ENCODE measurements around the gene PTPRZ1. TPM values are rescaled to one million over a fixed set of nuclear protein-coding genes. Genes with fewer than 3 reads are reported as not detected.
A peak's percentile ranks its signal among the peaks of the same experiment; 100 is the strongest.

PTPRZ1 gene
- total RNA-seq, 6 experiments from 2014 or later = 0.29 to 0.47 TPM; not detected in 4

GRCh38 chr7:122006687-122007086 is 133.7 kb downstream of the PTPRZ1 start:
- WGBS (ENCODE audit: insufficient coverage, low coverage, low lambda C conversion rate, missing lambda C conversion rate) = 8% methylated on average over 2 of the region's 2 CpGs
- no peak for ATAC-seq
- intact Hi-C loops (cut with DNase I) = no loop called here
- Histone ChIP-seq H3K27me3 (no peaks in the 10 kb centered on the region), H3K27ac (no peak overlapping the region), H3K36me3 (no peaks in the 10 kb centered on the region), H3K4me1 (no peaks in the 10 kb centered on the region), H3K9me3 (no peaks in the 10 kb centered on the region), H3K4me3 (no peak overlapping the region)
- no peak for TF ChIP-seq POLR2A (IDR thresholded peaks at IDR 0.05)
- TF ChIP-seq, protein P1, sequence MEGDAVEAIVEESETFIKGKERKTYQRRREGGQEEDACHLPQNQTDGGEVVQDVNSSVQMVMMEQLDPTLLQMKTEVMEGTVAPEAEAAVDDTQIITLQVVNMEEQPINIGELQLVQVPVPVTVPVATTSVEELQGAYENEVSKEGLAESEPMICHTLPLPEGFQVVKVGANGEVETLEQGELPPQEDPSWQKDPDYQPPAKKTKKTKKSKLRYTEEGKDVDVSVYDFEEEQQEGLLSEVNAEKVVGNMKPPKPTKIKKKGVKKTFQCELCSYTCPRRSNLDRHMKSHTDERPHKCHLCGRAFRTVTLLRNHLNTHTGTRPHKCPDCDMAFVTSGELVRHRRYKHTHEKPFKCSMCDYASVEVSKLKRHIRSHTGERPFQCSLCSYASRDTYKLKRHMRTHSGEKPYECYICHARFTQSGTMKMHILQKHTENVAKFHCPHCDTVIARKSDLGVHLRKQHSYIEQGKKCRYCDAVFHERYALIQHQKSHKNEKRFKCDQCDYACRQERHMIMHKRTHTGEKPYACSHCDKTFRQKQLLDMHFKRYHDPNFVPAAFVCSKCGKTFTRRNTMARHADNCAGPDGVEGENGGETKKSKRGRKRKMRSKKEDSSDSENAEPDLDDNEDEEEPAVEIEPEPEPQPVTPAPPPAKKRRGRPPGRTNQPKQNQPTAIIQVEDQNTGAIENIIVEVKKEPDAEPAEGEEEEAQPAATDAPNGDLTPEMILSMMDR (IDR thresholded peaks at IDR 0.05) = no peak
- DNase-seq = no peak

DNA sequence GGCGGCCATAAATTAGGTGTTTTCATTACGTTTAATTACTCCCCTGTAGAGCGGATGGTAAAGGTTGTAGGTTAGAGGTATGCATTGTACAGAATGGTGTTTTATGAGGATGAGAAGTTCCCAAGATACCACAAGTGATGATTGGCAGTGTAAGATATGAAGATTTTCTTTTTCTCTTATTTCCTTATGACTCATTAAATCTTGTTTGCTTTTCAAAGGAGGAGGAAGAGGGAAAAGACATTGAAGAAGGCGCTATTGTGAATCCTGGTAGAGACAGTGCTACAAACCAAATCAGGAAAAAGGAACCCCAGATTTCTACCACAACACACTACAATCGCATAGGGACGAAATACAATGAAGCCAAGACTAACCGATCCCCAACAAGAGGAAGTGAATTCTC is 137.2 kb downstream of the PTPRZ1 start:
- no peaks in the 10 kb centered on the region for H3K27me3 ChIP-seq
- H3K4me1 ChIP-seq = no peaks in the 10 kb centered on the region
- 70% methylated on average over 7 of the region's 7 CpGs for WGBS (ENCODE audit: insufficient coverage, low coverage, low lambda C conversion rate, missing lambda C conversion rate)
- no peak for TF ChIP-seq POLR2A (IDR thresholded peaks at IDR 0.05)
- TF ChIP-seq, protein P1 (IDR thresholded peaks at IDR 0.05) = no peak
- ATAC-seq (no peak), DNase-seq (no peak)
- no peaks in the 10 kb centered on the region for H3K9me3 ChIP-seq
- H3K27ac ChIP-seq = no peak overlapping the region
- H3K36me3 ChIP-seq = no peaks in the 10 kb centered on the region
- H3K4me3 ChIP-seq = no peak overlapping the region
- intact Hi-C loops (cut with DNase I) = no loop called here

DNA sequence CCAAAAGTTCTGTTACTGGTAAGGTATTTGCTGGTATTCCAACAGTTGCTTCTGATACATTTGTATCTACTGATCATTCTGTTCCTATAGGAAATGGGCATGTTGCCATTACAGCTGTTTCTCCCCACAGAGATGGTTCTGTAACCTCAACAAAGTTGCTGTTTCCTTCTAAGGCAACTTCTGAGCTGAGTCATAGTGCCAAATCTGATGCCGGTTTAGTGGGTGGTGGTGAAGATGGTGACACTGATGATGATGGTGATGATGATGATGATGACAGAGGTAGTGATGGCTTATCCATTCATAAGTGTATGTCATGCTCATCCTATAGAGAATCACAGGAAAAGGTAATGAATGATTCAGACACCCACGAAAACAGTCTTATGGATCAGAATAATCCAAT is 140.1 kb downstream of the PTPRZ1 start:
- 36% methylated on average over 2 of the region's 2 CpGs for WGBS (ENCODE audit: insufficient coverage, low coverage, low lambda C conversion rate, missing lambda C conversion rate)
- ATAC-seq = no peak

GRCh38 chr7:122013630-122014029 is 140.7 kb downstream of the PTPRZ1 start:
- Histone ChIP-seq H3K4me1 (no peaks in the 10 kb centered on the region), H3K27ac (no peak overlapping the region), H3K9me3 (no peaks in the 10 kb centered on the region), H3K4me3 (no peak overlapping the region), H3K36me3 (no peaks in the 10 kb centered on the region), H3K27me3 (no peaks in the 10 kb centered on the region)
- 44% methylated on average over 3 of the region's 3 CpGs for WGBS (ENCODE audit: insufficient coverage, low coverage, low lambda C conversion rate, missing lambda C conversion rate)
- no peak for TF ChIP-seq POLR2A (IDR thresholded peaks at IDR 0.05)
- TF ChIP-seq, protein P1 (IDR thresholded peaks at IDR 0.05) = no peak
- DNase-seq = no peak
- no peak for ATAC-seq
- intact Hi-C loops (cut with DNase I) = no loop called here

More for the DNA sequence above, 140.1 kb downstream of the PTPRZ1 start:
- Histone ChIP-seq H3K27ac (no peak overlapping the region), H3K36me3 (no peaks in the 10 kb centered on the region), H3K27me3 (no peaks in the 10 kb centered on the region), H3K4me3 (no peak overlapping the region), H3K4me1 (no peaks in the 10 kb centered on the region), H3K9me3 (no peaks in the 10 kb centered on the region)
- DNase-seq = no peak
- TF ChIP-seq POLR2A (IDR thresholded peaks at IDR 0.05) = no peak
- TF ChIP-seq, protein P1 (IDR thresholded peaks at IDR 0.05) = no peak
- intact Hi-C loops (cut with DNase I) = no loop called here

DNA sequence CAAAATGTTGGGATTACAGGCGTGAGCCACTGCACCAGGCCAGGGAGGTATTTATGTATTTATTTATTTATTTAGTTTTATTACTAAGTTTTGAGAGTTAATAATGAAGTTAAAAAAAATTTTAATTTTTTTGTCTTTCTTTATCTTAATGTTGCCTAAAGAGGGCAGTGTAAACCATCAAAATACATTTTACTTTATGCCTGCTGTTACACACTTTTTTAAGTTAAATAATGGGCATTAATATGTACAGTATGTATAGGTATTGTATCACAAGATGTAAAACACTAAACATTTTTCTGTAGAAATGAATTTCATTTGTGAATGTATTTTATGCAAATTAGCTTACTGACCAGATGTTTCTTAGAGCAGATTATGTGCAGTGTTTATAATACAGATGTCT is 141.7 kb downstream of the PTPRZ1 start:
- no CpG with 5 or more reads among the region's 1 CpG for WGBS (ENCODE audit: insufficient coverage, low coverage, low lambda C conversion rate, missing lambda C conversion rate)
- no peak overlapping the region for H3K4me3 ChIP-seq
- no peaks in the 10 kb centered on the region for H3K36me3 ChIP-seq
- intact Hi-C loops (cut with DNase I) = no loop called here
- no peak for TF ChIP-seq POLR2A (IDR thresholded peaks at IDR 0.05)
- TF ChIP-seq, protein P1 (IDR thresholded peaks at IDR 0.05) = peak in 1 of 4 donors; percentile 13
- ATAC-seq = no peak
- H3K27ac ChIP-seq = no peak overlapping the region
- H3K27me3 ChIP-seq = no peaks in the 10 kb centered on the region
- H3K4me1 ChIP-seq = no peaks in the 10 kb centered on the region
- no peak for DNase-seq
- H3K9me3 ChIP-seq = no peaks in the 10 kb centered on the region
